ENCODE measurements around the gene HAUS8. TPM values are rescaled to one million over a fixed set of nuclear protein-coding genes. Genes with fewer than 3 reads are reported as not detected.
A peak's percentile ranks its signal among the peaks of the same experiment; 100 is the strongest.

Gene HAUS8
- polyA plus RNA-seq, 1 donor from 2014 or later, result 3.6 TPM

GRCh38 chr19:17078920-17079709 is 3.9 kb upstream of the HAUS8 start:
- H3K4me2 ChIP-seq (ENCODE audit: low read length), result no peak overlapping the region
- no peaks in the 10 kb centered on the region for H3K27me3 ChIP-seq (ENCODE audit: insufficient read depth, low read depth, low read length)
- H3K9me2 ChIP-seq (ENCODE audit: insufficient read depth, low read length), result no peaks in the 10 kb centered on the region
- TF ChIP-seq EZH2 (IDR thresholded peaks at IDR 0.05; ENCODE audit: borderline replicate concordance, insufficient read depth, low read length, poor library complexity, severe bottlenecking) (no peak), MXI1 (conservative IDR thresholded peaks at IDR 0.05; ENCODE audit: poor library complexity, severe bottlenecking) (no peak), SMC3 (conservative IDR thresholded peaks at IDR 0.05; ENCODE audit: poor library complexity) (no peak), EP300 (conservative IDR thresholded peaks at IDR 0.05; ENCODE audit: poor library complexity, severe bottlenecking) (no peak), RAD21 (conservative IDR thresholded peaks at IDR 0.05) (no peak), TAF1 (IDR thresholded peaks at IDR 0.05; ENCODE audit: low read depth) (no peak), CTCF (IDR thresholded peaks at IDR 0.05; ENCODE audit: poor library complexity, severe bottlenecking) (no peak), POLR2AphosphoS5 (IDR thresholded peaks at IDR 0.05) (no peak), REST (IDR thresholded peaks at IDR 0.05; ENCODE audit: borderline replicate concordance) (no peak)
- no peaks in the 10 kb centered on the region for H3K9me3 ChIP-seq (ENCODE audit: low read length)
- no peaks in the 10 kb centered on the region for H4K20me1 ChIP-seq (ENCODE audit: insufficient read depth)
- no peaks in the 10 kb centered on the region for H3K36me3 ChIP-seq (ENCODE audit: insufficient read depth, low read length)
- no peaks in the 10 kb centered on the region for H3F3A ChIP-seq (ENCODE audit: insufficient read depth, low read length, poor library complexity, severe bottlenecking)
- H3K4me3 ChIP-seq (ENCODE audit: low read length), result peak overlapping the region; percentile 31
- H3K9ac ChIP-seq (ENCODE audit: low read length), result no peak overlapping the region
- H2AFZ ChIP-seq (ENCODE audit: low read depth, low read length), result no peak overlapping the region
- no peak overlapping the region for H3K27ac ChIP-seq (ENCODE audit: low read length)
- peaks cover 38% of the 10 kb centered on the region for H3K79me2 ChIP-seq (replicated peaks; ENCODE audit: insufficient read depth, low read length)

- Histone ChIP-seq H3K9me2 (ENCODE audit: insufficient read depth, low read length) (no peaks in the 10 kb centered on the region), H3K9ac (ENCODE audit: low read length) (no peak overlapping the region)
Observed at GRCh38 chr19:17078036-17078919, 3.0 kb upstream of the HAUS8 start.

More at GRCh38 chr19:17078036-17078919, 3.0 kb upstream of the HAUS8 start:
- H3K36me3 ChIP-seq (ENCODE audit: insufficient read depth, low read length), result no peaks in the 10 kb centered on the region
- no peaks in the 10 kb centered on the region for H3F3A ChIP-seq (ENCODE audit: insufficient read depth, low read length, poor library complexity, severe bottlenecking)
- no peaks in the 10 kb centered on the region for H4K20me1 ChIP-seq (ENCODE audit: insufficient read depth)
- no peaks in the 10 kb centered on the region for H3K27me3 ChIP-seq (ENCODE audit: insufficient read depth, low read depth, low read length)
- no peak overlapping the region for H3K4me3 ChIP-seq (ENCODE audit: low read length)
- H3K9me3 ChIP-seq (ENCODE audit: low read length), result no peaks in the 10 kb centered on the region
- TF ChIP-seq TAF1 (IDR thresholded peaks at IDR 0.05; ENCODE audit: low read depth), result no peak
- TF ChIP-seq EP300 (conservative IDR thresholded peaks at IDR 0.05; ENCODE audit: poor library complexity, severe bottlenecking), result no peak
- TF ChIP-seq EZH2 (IDR thresholded peaks at IDR 0.05; ENCODE audit: borderline replicate concordance, insufficient read depth, low read length, poor library complexity, severe bottlenecking), result no peak
- no peak for TF ChIP-seq POLR2AphosphoS5 (IDR thresholded peaks at IDR 0.05)
- TF ChIP-seq CTCF (IDR thresholded peaks at IDR 0.05; ENCODE audit: poor library complexity, severe bottlenecking), result no peak
- no peak for TF ChIP-seq REST (IDR thresholded peaks at IDR 0.05; ENCODE audit: borderline replicate concordance)
- TF ChIP-seq MXI1 (conservative IDR thresholded peaks at IDR 0.05; ENCODE audit: poor library complexity, severe bottlenecking), result no peak
- TF ChIP-seq SMC3 (conservative IDR thresholded peaks at IDR 0.05; ENCODE audit: poor library complexity), result no peak
- no peak for TF ChIP-seq RAD21 (conservative IDR thresholded peaks at IDR 0.05)
- no peak overlapping the region for H2AFZ ChIP-seq (ENCODE audit: low read depth, low read length)
- no peak overlapping the region for H3K4me2 ChIP-seq (ENCODE audit: low read length)
- no peak overlapping the region for H3K27ac ChIP-seq (ENCODE audit: low read length)
- peaks cover 40% of the 10 kb centered on the region for H3K79me2 ChIP-seq (replicated peaks; ENCODE audit: insufficient read depth, low read length)

Measured in neural cell (in vitro differentiated cells).